HG03460 (cell line): Measurements from ENCODE around the gene SNX22.

ENCODE experiments used
- ATAC-seq: cut with Tn5 transposase; IDR thresholded peaks from one replicate; pipeline ENCODE4 v1.9.1; 2021; ENCODE audit not compliant: unreplicated experiment

Gene SNX22

GRCh38 chr15:64193971-64194370 lies 42.4 kb downstream of the SNX22 start:
- ATAC-seq: no peak

GRCh38 chr15:64197425-64197824 lies 45.9 kb downstream of the SNX22 start:
- no peak for ATAC-seq

DNA sequence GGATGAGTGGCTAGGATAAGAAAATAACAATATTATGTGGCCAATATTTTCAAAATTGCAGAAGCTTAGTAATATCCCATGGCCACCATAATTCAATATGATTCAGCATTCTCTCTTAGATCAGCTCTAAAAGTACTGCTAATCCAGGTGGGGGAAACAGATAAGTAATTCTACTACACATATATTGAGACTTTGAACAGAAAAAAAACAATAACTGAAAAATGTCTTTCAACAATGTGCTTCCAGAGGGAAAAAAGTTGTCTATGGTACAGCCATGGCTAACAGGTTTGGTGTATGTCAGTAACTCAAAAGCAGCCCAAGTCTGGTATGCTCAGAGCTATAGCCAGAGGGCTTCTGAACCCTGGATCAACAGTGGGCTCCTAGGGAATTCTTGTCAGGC lies 53.7 kb downstream of the SNX22 start:
- no peak for ATAC-seq
